ENCODE measurements around the gene TLE1. TPM values are rescaled to one million over a fixed set of nuclear protein-coding genes. Genes with fewer than 3 reads are reported as not detected.
"Not testable (repeated sequence)": the region's sequence is repeated elsewhere in the genome, so short reads cannot be mapped to it uniquely, and the experiment has no call there.

Gene TLE1
- total RNA-seq, 4 donors from 2014 or later: 51.5 to 77.3 (median 62.2) TPM

GRCh38 chr9:81607593-81608288 lies 81.6 kb downstream of the TLE1 start:
- intact Hi-C loops (cut with DNase I; ENCODE audit: low total_unique reads): loop anchor here (10.0 kb wide), 1 partner anchor 1853 kb away; no protein-coding TSS in a partner anchor
- peaks cover 0 to 27% (median 7%) of the 10 kb centered on the region in 4 donors for H3K36me3 ChIP-seq

GRCh38 chr9:81606261-81606660 lies 83.1 kb downstream of the TLE1 start:
- not testable (repeated sequence) for DNase-seq, H3K4me3 ChIP-seq, H3K9me3 ChIP-seq, H3K27me3 ChIP-seq, H3K27ac ChIP-seq
- Histone ChIP-seq H3K36me3 (peaks cover 0 to 30% (median 4%) of the 10 kb centered on the region in 4 donors), H3K4me1 (peaks cover 0 to 14% (median 5%) of the 10 kb centered on the region in 4 donors)
- intact Hi-C loops (cut with DNase I; ENCODE audit: low total_unique reads): loop anchor here (10.0 kb wide), 1 partner anchor 1851 kb away; no protein-coding TSS in a partner anchor
- in situ Hi-C loops (cut with MboI; ENCODE audit: low pct_ligation_motif_present in 1 of 4, low pct_unique_long_range_greater_than_20kb in 1 of 4, low sequenced_read_pairs in 3 of 4): loop anchor here in 1 of 4 donors (25.0 kb wide), 3 partner anchors 106 to 231 kb away; no protein-coding TSS in a partner anchor

More at GRCh38 chr9:81607593-81608288, 81.6 kb downstream of the TLE1 start:
- 63 to 73% methylated on average over 3 to 5 of the region's 5 CpGs for WGBS, 2 donors (ENCODE audit: low coverage in 1 of 2)
- H3K27ac ChIP-seq: no peak overlapping the region
- no peaks in the 10 kb centered on the region for H3K27me3 ChIP-seq
- DNase-seq: no peak
- in situ Hi-C loops (cut with MboI; ENCODE audit: low pct_ligation_motif_present in 1 of 4, low pct_unique_long_range_greater_than_20kb in 1 of 4, low sequenced_read_pairs in 3 of 4): loop anchor here in 1 of 4 donors (25.0 kb wide), 3 partner anchors 105 to 230 kb away; no protein-coding TSS in a partner anchor
- TF ChIP-seq POLR2AphosphoS5 (IDR thresholded peaks at IDR 0.05) (no peak), POLR2A (IDR thresholded peaks at IDR 0.05) (no peak), EP300 (IDR thresholded peaks at IDR 0.05; ENCODE audit: low read depth) (no peak), CTCF (IDR thresholded peaks at IDR 0.05) (no peak)
- peaks cover 0 to 6% (median 5%) of the 10 kb centered on the region in 4 donors for H3K4me1 ChIP-seq
- no peaks in the 10 kb centered on the region for H3K9me3 ChIP-seq
- H3K4me3 ChIP-seq: no peak overlapping the region

- Histone ChIP-seq H3K27me3 (no peaks in the 10 kb centered on the region), H3K4me3 (no peak overlapping the region), H3K27ac (no peak overlapping the region), H3K9me3 (no peaks in the 10 kb centered on the region), H3K36me3 (peaks cover 0 to 23% (median 0%) of the 10 kb centered on the region in 4 donors), H3K4me1 (peaks cover 4 to 14% (median 9%) of the 10 kb centered on the region in 4 donors)
- intact Hi-C loops (cut with DNase I; ENCODE audit: low total_unique reads): loop anchor here (10.0 kb wide), 1 partner anchor 1850 kb away; no protein-coding TSS in a partner anchor
- in situ Hi-C loops (cut with MboI; ENCODE audit: low pct_ligation_motif_present in 1 of 4, low pct_unique_long_range_greater_than_20kb in 1 of 4, low sequenced_read_pairs in 3 of 4): loop anchor here in 1 of 4 donors (25.0 kb wide), 3 partner anchors 107 to 232 kb away; no protein-coding TSS in a partner anchor
- 90 to 95% methylated on average over 7 to 8 of the region's 8 CpGs for WGBS, 2 donors (ENCODE audit: low coverage in 1 of 2)
- TF ChIP-seq POLR2A (IDR thresholded peaks at IDR 0.05) (no peak), POLR2AphosphoS5 (IDR thresholded peaks at IDR 0.05) (no peak), EP300 (IDR thresholded peaks at IDR 0.05; ENCODE audit: low read depth) (no peak), CTCF (IDR thresholded peaks at IDR 0.05) (no peak)
- DNase-seq: no peak
Observed at GRCh38 chr9:81605170-81605670, 84.1 kb downstream of the TLE1 start.

GRCh38 chr9:81604306-81605169 lies 84.8 kb downstream of the TLE1 start:
- Histone ChIP-seq H3K27ac (no peak overlapping the region), H3K36me3 (peaks cover 0 to 23% (median 0%) of the 10 kb centered on the region in 4 donors), H3K4me3 (no peak overlapping the region), H3K9me3 (no peaks in the 10 kb centered on the region), H3K4me1 (peaks cover 0 to 20% (median 8%) of the 10 kb centered on the region in 4 donors), H3K27me3 (no peaks in the 10 kb centered on the region)
- intact Hi-C loops (cut with DNase I; ENCODE audit: low total_unique reads) (loop anchor here (10.0 kb wide), 1 partner anchor 1850 kb away; no protein-coding TSS in a partner anchor), in situ Hi-C loops (cut with MboI; ENCODE audit: low pct_ligation_motif_present in 1 of 4, low pct_unique_long_range_greater_than_20kb in 1 of 4, low sequenced_read_pairs in 3 of 4) (loop anchor here in 1 of 4 donors (25.0 kb wide), 3 partner anchors 108 to 233 kb away; no protein-coding TSS in a partner anchor)
- WGBS, 2 donors (ENCODE audit: low coverage in 1 of 2): 89% methylated on average over 6 to 12 of the region's 12 CpGs
- TF ChIP-seq CTCF (IDR thresholded peaks at IDR 0.05): no peak
- TF ChIP-seq EP300 (IDR thresholded peaks at IDR 0.05; ENCODE audit: low read depth): no peak
- no peak for TF ChIP-seq POLR2AphosphoS5 (IDR thresholded peaks at IDR 0.05)
- TF ChIP-seq POLR2A (IDR thresholded peaks at IDR 0.05): no peak
- DNase-seq: no peak

All from transverse colon (tissue), 4 donors.